ENCODE measurements around the gene GSS.
"Not testable (repeated sequence)": the region's sequence is repeated elsewhere in the genome, so short reads cannot be mapped to it uniquely, and the experiment has no call there.

Gene GSS

DNA sequence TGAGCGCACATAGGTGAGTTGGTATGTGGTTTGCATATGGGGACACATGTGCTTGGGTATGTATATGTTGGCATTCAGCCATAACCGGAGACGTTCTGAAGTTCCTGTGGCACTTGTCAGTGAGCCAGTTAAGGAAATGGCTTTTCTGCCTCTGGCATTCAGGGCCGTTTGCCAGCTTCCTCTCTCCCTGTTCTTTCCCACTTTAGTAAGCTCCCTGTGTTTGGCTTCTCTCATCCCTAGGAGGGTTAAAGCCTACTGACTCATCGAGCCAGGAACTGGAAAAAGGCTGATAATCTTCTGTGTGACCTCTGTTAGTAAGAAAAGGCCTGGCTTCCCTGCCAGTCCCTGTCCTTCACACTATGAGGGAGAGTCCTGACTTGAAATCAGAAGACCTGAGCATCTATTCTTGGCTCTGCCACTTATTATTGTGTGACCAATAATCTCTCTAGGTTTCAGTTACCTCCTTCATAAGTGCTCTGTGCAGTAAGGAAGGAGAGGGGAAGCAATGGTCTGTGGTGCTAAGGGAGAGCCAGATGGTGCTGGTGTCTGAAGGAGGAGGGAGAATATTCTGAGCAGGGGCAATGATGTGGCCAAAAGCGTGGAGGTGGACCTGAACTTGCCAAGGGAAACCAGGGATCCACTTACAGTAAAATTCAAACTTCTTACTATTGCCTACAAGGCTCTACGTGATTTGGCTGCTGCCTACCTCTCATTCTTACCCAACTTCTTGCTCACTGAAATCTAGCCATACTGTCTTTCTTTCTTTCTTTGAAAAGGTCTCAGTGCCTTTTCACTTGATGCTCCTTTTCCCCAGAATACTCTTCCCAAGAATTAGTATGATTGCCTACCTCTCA lies 47.8 kb downstream of the GSS start:
- peak in 1 of 56 donors; percentile 41 for DNase-seq

DNA sequence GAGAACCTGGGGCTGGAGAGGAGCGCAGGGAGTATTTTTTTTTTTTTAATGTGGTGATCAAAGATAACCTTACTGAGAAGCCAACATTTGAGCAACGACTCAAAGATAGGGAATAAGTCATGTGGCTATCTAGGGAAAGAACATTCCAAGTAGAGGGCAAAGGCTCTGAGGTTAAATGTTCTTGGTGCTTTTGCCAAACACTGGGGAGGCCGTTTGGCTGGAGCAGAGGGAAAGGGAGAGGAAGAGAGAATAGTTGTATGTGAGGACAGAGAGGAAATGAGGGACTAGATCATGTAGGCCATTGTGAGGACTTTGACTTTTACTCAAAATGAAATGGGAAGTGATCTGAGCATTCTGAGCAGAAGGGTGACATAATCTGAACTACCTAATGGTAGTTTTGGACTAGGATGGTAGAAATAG lies 51.4 kb downstream of the GSS start:
- no peak for DNase-seq

DNA sequence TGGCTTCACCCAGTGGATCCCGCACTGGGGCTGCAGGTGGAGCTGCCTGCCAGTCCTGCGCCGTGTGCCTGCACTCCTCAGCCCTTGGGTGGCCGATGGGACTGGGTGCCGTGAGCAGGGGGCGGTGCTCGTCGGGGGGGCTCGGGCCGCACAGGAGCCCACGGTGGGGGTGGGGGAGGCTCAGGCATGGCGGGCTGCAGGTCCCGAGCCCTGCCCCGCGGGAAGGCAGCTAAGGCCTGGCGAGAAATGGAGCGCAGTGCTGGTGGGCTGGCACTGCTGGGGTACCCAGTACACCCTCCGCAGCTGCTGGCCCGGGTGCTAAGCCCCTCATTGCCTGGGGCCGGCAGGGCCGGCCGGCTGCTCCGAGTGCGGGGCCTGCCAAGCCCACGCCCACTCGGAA lies 56.9 kb downstream of the GSS start:
- DNase-seq = not testable (repeated sequence)

DNA sequence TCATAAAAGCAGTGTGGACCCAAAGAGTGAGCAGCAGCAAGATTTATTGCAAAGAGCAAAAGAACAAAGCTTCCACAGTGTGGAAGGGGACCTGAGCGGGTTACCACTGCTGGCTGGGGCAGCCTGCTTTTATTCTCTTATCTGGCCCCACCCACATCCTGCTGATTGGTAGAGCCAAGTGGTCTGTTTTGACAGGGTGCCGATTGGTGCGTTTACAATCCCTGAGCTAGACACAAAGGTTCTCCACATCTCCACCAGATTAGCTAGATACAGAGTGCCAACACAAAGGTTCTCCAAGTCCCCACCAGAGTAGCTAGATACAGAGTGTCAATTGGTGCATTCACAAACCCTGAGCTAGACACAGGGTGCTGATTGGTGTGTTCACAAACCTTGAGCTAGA lies 57.5 kb downstream of the GSS start:
- not testable (repeated sequence) for DNase-seq

DNA sequence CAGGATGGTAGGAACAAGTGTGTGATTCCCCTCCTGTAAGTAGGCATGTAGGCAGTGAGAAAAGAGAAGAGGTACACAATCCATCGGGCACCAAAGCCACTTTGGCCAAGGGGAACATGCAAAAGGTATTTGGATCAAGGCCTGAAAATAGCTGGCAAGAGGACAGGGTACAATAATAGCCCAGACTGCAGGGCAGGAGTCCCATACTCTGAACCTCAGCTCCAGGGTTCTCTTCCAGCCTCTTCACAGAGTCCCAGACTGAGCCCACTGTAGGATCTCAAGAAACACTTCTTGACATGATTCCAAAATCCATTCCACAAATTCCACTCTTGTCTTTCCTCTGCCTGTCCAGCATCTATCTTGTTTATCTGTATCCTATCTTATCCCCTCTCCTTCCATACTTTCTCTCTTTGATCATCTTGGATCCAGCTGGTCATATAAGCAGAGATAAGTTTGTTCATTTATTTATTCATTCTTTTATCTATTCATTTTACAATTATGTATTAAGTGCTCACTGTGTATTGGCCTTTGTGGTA lies 59.5 kb downstream of the GSS start:
- no peak for DNase-seq

DNA sequence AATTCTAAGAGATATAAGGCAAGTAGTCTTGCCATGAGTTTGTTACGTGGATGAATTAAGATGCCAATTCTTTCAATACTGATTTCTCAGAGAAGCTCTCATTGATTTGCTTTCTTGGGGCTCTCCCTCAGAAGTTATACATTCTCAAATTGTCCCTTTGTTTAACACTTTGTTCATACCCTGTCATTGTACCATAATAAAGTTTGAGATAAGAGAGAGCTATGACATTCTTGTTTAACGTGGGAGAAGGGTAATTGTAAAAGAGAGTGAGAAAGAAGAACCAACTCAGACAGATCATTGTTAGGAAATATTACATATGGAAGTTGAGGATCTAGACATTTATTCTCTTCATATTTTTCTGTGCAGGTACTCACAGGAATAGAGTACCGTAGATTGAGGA lies 60.1 kb downstream of the GSS start:
- DNase-seq = no peak

DNA sequence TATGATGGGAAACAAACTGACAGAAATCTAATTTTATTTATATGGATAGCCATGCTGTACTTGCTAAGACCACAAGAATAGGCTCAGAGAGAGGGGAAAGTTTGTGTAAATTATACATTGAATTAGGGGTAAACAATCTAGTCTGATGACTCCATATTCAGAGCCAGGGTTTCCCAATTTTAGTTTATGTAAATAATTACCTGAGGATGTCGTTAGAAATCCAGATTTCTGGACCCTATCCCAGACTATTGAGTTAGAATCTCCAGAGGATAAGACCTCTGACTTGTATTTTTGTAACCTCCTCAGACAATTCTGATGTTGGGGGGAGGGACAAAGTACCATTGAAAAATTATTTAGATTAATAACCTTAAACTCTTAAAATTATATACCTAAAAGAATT lies 60.9 kb downstream of the GSS start:
- DNase-seq = no peak

DNA sequence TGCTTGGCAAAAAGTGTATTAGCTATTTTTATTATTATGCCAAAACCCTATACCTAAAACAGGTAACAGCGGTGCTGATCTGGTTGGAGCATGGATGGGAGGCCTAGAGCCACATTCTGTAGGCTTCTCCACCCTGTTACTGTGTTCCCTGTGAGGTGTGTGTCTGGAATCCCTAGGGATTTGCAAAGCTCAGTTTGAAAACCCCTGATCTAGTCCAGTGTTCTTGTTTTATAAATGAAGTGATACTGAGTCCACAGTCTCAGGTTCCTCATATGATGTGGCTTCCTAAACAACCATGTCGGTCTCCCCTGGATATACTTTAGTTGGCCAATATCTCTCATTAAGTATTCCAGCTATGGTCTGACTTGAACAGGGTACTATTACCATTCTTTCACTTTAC lies 62.9 kb downstream of the GSS start:
- DNase-seq = no peak

DNA sequence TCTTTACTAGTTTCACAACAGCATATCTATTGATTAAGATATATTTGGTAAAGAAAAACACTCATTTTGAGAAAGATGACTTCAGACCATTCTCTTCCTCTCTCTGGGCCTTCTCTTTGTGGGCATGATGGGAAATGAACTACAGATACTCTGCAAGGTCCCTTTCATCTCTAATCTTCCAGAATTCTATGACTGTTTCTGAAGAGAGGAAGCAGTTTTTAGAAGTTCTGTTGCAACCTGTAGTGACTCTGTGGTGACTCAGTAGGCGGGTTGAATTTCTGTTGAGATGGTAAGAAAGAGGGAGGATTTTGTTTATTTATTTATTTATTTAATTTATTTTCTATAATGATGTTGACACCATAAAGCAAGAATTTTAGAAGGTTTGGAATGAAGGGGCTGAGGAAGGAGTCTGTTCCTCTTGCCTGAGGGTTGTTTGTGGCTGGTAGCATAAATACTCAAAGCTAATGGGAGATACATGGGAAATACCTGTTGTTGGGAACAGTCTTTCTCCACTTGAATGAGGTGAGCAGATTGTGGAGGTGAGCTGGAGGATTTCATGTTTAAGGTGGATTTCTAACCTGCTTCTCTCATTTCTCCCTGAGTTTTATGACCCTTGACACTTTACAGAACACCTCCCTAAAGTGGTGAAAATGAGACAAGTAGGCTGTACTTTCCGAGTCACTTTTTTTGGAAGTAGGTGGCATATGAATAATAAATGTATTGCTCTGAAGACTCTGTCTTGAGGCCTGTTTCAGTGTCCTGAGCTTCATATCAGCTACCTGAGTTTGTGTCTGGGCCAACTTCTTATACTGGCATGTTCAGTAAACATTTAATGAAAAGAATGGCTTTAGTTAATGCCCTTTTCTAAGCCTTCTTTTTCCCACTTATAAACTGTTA lies 64.2 kb downstream of the GSS start:
- no peak for DNase-seq

DNA sequence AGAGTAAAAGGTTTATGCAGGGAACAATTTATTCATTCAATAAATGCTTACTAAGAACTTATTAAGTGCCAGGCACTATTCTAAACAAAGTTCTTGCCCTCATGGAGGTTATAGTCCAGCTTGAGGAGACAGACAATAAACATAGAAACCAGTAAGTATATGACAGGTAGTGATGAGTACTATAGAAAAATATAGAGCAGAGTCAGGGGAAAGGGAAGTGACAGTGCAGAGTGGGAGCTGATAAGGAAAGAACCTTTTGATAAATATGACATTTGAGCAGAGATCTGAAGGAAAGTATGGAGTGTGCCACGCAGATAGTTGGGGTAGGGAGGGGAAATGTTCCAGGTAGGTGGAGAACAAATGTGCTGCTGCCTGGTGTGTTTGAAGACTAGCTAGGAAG lies 67.1 kb downstream of the GSS start:
- DNase-seq = no peak

DNA sequence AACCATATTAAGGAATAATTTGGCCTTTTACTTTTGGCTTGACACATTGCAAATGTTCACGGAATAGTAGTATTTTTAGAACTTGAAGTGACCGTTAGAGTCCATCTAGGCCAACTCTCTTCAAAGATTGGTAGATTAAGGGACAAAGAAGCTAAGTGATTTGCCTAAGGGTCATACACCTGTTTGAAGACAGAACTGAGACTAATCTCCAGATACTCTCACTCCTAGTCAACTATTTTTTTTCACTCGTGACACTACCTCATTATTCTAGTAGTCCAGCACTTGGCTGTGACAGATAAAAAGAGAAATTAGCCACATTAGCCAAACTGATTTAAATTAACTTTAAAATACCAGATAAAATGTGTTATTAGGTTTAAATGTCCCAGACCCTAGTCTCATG lies 68.6 kb downstream of the GSS start:
- DNase-seq = no peak

DNA sequence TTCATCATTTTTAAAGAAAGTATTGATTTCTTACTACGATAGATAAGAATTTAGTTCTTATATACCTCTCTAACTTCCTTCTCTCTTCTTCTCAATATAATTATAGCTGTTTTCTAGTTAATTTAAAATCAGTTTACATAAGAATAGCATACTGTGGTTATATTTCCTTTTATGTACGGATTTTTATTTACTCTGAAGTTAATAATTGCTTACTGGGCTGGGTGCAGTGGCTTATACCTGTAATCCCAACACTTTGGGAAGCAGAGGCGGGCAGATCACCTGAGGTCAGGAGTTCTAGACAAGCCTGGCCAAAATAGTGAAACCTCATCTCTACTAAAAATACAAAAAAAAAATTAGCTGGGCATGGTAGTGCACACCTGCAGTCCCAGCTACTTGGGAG lies 69.5 kb downstream of the GSS start:
- DNase-seq = no peak

DNA sequence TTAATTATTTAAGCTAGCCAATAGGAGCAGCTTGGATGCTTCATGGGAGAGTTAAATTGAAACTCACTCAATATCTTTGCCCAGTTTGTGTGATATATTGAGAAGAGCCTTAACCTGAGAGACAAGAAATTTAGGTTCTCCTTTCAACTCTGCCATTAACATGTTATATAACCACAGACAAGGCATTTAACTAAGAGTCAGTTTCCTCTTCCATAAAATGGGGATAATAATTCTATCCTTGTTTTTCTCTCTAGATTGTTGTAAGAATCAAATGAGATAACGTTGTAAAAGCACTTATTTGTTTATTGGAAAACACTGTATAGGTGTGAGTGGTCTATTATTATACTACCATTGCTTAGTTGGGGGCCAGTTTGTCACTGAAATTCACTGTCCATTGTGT lies 71.3 kb downstream of the GSS start:
- no peak for DNase-seq

DNA sequence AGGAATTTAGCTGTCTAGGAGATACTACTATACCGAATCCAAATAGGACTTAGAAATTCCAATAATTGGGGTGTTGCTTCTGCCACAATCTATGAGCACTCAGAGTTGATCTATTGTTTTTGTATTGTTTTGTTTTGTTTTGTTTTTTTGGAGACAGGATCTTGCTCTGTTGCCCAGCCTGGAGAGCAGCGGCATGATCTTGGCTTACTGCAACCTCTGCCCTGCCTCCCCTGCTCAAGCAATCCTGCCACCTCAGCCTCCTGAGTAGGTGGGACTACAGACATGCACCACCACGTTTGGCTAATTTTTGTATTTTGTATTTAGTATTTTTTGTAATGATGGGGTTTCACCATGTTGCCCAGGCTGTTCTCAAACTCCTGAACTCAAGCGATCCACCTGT lies 71.8 kb downstream of the GSS start:
- no peak for DNase-seq

DNA sequence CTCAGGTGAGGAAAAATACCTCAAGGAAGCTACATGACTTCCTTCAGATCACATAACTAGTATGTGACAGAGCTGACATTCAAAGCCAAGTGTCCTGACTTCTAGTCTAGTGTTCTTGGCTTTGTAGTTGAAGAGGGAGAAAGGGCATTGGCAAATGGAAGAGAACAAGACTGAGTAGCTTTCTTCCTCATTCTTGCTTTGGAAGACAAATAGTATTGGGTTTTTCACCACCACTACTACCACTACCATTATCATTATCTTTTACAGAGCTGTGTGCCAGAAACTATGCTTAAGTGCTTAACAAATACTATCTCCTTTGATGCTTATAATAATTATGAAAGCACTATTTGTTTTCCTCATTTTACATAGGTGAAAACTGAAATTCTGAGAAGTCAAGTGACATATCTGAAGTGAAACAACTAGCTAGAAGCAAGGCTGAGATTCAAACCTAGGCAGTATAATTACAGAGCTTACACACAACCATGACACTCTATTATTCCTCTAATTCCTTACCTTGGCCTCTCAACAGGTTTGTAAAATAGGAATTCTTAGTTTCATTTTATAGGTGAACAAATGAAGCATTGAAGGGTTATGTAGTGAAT lies 72.4 kb downstream of the GSS start:
- DNase-seq = no peak

DNA sequence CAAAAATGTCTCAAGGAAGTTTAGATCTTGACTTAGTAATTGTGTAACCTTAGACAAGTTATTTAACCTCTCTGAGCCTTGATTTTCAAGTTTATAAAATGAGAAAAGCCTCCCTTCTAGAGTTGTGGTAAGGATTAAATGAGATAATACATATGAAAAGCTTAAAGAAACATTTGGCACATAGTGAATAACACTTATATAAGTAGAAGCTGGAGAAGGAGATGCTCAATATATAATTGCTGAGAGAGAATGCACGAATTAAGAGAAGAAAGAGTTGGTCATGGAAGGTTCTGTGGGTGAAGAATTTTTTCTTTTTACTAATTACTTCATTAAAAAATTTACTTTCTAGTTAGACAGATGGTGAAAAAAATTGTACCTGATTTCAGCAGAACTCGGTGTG lies 73.9 kb downstream of the GSS start:
- no peak for DNase-seq

DNA sequence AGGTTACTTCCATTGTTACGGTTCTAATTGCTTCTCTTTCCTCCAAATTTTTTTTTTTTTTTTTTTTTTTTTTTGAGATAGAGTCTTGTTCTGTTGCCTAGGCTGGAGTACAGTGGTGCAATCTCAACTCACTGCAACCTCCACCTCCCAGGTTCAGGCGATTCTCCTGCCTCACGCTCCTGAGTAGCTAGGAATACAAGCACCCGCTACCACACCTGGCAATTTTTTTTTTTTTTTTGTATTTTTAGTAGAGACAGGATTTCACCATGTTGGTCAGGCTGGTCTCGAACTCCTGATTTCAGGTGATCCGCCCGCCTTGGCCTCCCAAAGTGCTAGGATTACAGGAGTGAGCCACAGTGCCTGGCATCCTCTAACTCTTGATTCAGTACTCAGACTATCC lies 74.6 kb downstream of the GSS start:
- DNase-seq = not testable (repeated sequence)

DNA sequence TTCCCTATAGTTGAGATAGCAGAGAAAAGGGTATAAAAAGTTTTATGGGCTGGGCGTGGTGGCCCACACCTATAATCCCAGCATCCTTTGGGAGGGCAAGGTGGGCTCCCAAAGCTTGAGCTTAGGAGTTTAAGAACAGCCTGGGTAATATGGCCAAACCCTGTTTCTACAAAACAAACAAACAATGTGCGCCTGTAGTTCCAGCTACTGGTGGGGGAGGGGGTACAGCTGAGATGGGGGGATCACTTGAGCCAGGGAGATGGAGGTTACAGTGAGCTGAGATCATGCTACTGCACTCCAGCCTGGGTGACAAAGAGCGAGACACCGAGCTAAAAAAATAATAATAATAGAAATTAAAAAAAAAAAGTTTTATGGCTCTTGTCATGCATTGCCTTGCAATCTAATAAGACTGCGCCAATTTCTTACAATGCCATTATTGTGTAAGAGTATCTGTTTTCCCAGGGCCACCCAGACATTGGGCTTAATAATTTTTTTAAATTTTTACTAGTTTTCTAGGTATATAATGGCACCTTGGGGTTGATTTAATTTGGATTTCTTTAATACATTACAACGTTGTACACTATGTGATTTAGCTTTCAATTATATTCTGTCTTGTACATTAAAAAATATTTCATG lies 75.3 kb downstream of the GSS start:
- peak in 32 of 56 donors; percentile 1 to 45 (median 20) for DNase-seq
